Thyroid gland (tissue), 4 donors: Measurements from ENCODE around the gene CDH22. TPM values are rescaled to one million over a fixed set of nuclear protein-coding genes. Genes with fewer than 3 reads are reported as not detected.

Experiments used
- DNase-seq, 2 donors: peaks; one replicate each; pipeline ENCODE4 v3.0.0-alpha.2; 2019
- H3K27ac ChIP-seq, 3 donors: fragments of 200-600 bp; sonication (generic); 1 replicate in 2 of 3; 2 replicates in 1 of 3; pipeline ENCODE4 v1.5.1; 2016 to 2019; ENCODE audit warnings: mild to moderate bottlenecking in 1 of 3, moderate library complexity in 1 of 3
- H3K27me3 ChIP-seq: fragments of 200-600 bp; sonication (generic); one replicate; pipeline ENCODE4 v1.5.1; 2019
- H3K36me3 ChIP-seq, 2 donors: fragments of 200-600 bp; sonication (generic); one replicate each; pipeline ENCODE4 v1.5.1; 2016 to 2019
- H3K4me1 ChIP-seq, 2 donors: fragments of 200-600 bp; sonication (generic); one replicate each; pipeline ENCODE4 v1.5.1; 2017 to 2019
- H3K4me3 ChIP-seq, 3 donors: fragments of 200-600 bp; sonication (generic); replicated peaks in 1 of 3; 1 replicate in 2 of 3; 2 replicates in 1 of 3; pipeline ENCODE4 v1.5.1; 2016; ENCODE audit warnings: mild to moderate bottlenecking in 1 of 3
- H3K9me3 ChIP-seq: fragments of 200-600 bp; sonication (generic); one replicate; pipeline ENCODE4 v1.5.1; 2017
- CTCF ChIP-seq, 6 experiments: fragments of 200-600 bp in 3 of 6; fragments of 450-650 bp in 3 of 6; sonication (generic) in 3 of 6; IDR thresholded peaks; one replicate each; pipeline ENCODE4 v1.5.1; 2016 to 2019; ENCODE audit warnings: antibody characterized with exemption in 6 of 6, mild to moderate bottlenecking in 2 of 6, inconsistent platforms in 1 of 6, moderate library complexity in 1 of 6
- POLR2A ChIP-seq, 2 donors: fragments of 450-650 bp; IDR thresholded peaks; one replicate each; pipeline ENCODE4 v1.6.1; 2017; ENCODE audit warnings: antibody characterized with exemption in 2 of 2, mild to moderate bottlenecking in 2 of 2, moderate library complexity in 1 of 2
- WGBS, 2 donors: methylation state at CpG; one replicate each; pipeline ENCODE4 v1.1.5; 2017; 5-methylcytosine and 5-hydroxymethylcytosine counted together
- intact Hi-C: fragments of 100-400 bp; cut with DNase I; formaldehyde crosslinking; loops from one replicate; pipeline ENCODE4 v1.15.1; 2023
- total RNA-seq, 4 donors: library from RNA; depleted of rRNA; stranded (reverse); fragments of >200 nt; gene quantifications; one replicate each; pipeline ENCODE4 v1.2.3, GENCODE V29; 2016

CDH22 gene
- total RNA-seq, 4 donors from 2014 or later, result 0.38 to 3.0 (median 1.2) TPM

- TF ChIP-seq CTCF (IDR thresholded peaks at IDR 0.05) (no peak), POLR2A (IDR thresholded peaks at IDR 0.05) (no peak)
- Histone ChIP-seq H3K9me3 (no peaks in the 10 kb centered on the region), H3K36me3 (no peaks in the 10 kb centered on the region), H3K4me1 (no peaks in the 10 kb centered on the region), H3K4me3 (no peak overlapping the region), H3K27me3 (no peaks in the 10 kb centered on the region), H3K27ac (no peak overlapping the region)
- DNase-seq, result no peak
- intact Hi-C loops, result no loop called here
Observed at GRCh38 chr20:46167080-46167479, 141.2 kb downstream of the CDH22 start.

GRCh38 chr20:46164254-46164653 lies 144.0 kb downstream of the CDH22 start:
- H3K36me3 ChIP-seq, result no peaks in the 10 kb centered on the region
- no peak overlapping the region for H3K27ac ChIP-seq
- intact Hi-C loops, result no loop called here
- no peaks in the 10 kb centered on the region for H3K4me1 ChIP-seq
- 67% methylated on average over 7 of the region's 7 CpGs for WGBS, 2 donors
- H3K9me3 ChIP-seq, result no peaks in the 10 kb centered on the region
- TF ChIP-seq POLR2A (IDR thresholded peaks at IDR 0.05) (no peak), CTCF (IDR thresholded peaks at IDR 0.05) (no peak)
- H3K4me3 ChIP-seq, result no peak overlapping the region
- DNase-seq, result no peak
- H3K27me3 ChIP-seq, result no peaks in the 10 kb centered on the region

GRCh38 chr20:46161921-46162320 lies 146.4 kb downstream of the CDH22 start:
- intact Hi-C loops, result no loop called here
- no peak overlapping the region for H3K27ac ChIP-seq
- TF ChIP-seq POLR2A (IDR thresholded peaks at IDR 0.05) (no peak), CTCF (IDR thresholded peaks at IDR 0.05) (no peak)
- H3K36me3 ChIP-seq, result no peaks in the 10 kb centered on the region
- H3K4me3 ChIP-seq, result no peak overlapping the region
- no peaks in the 10 kb centered on the region for H3K9me3 ChIP-seq
- WGBS, 2 donors, result 75 to 86% methylated on average over 1 of the region's 1 CpG
- no peak for DNase-seq
- no peaks in the 10 kb centered on the region for H3K27me3 ChIP-seq
- no peaks in the 10 kb centered on the region for H3K4me1 ChIP-seq

- H3K4me3 ChIP-seq, result no peak overlapping the region
- whole genome bisulfite sequencing, 2 donors, result 48 to 79% methylated on average over 3 to 4 of the region's 5 CpGs
- no peaks in the 10 kb centered on the region for H3K9me3 ChIP-seq
- no peaks in the 10 kb centered on the region for H3K27me3 ChIP-seq
- no peak overlapping the region for H3K27ac ChIP-seq
- H3K4me1 ChIP-seq, result no peaks in the 10 kb centered on the region
- DNase-seq, result no peak
- H3K36me3 ChIP-seq, result no peaks in the 10 kb centered on the region
- no peak for TF ChIP-seq CTCF (IDR thresholded peaks at IDR 0.05)
- intact Hi-C loops, result no loop called here
Observed at GRCh38 chr20:46160661-46161060, 147.6 kb downstream of the CDH22 start.

GRCh38 chr20:46159101-46159897 lies 149.0 kb downstream of the CDH22 start:
- intact Hi-C loops, result no loop called here

More at GRCh38 chr20:46159101-46159897, 149.0 kb downstream of the CDH22 start:
- Histone ChIP-seq H3K4me3 (no peak overlapping the region), H3K27me3 (no peaks in the 10 kb centered on the region), H3K9me3 (no peaks in the 10 kb centered on the region), H3K36me3 (no peaks in the 10 kb centered on the region), H3K4me1 (no peaks in the 10 kb centered on the region), H3K27ac (no peak overlapping the region)
- WGBS, 2 donors, result 77 to 87% methylated on average over 7 of the region's 7 CpGs
- no peak for DNase-seq
- TF ChIP-seq CTCF (IDR thresholded peaks at IDR 0.05) (no peak), POLR2A (IDR thresholded peaks at IDR 0.05) (no peak)
